Thymus (tissue), 11 donors: ENCODE results near the gene QPRT. TPM values are rescaled to one million over a fixed set of nuclear protein-coding genes. Genes with fewer than 3 reads are reported as not detected.
"Not testable (repeated sequence)": the region's sequence is repeated elsewhere in the genome, so short reads cannot be mapped to it uniquely, and the experiment has no call there.

ENCODE experiments used
- DNase-seq, 9 donors: peaks; one replicate each; pipeline ENCODE4 v3.0.0-alpha.2; 2013; ENCODE audit warnings: low spot score in 9 of 9, low read depth in 6 of 9, missing footprints in 1 of 9
- H3K27ac ChIP-seq, 2 donors: one replicate each; pipeline ENCODE4 v1.5.1; 2013; ENCODE audit warnings: control low read depth in 1 of 2, low read depth in 1 of 2, low read length in 1 of 2, mild to moderate bottlenecking in 1 of 2, moderate library complexity in 1 of 2
- H3K27me3 ChIP-seq, 2 donors: one replicate each; pipeline ENCODE4 v1.5.1; 2013; ENCODE audit warnings: low read length in 1 of 2; ENCODE audit not compliant: control insufficient read depth in 2 of 2, insufficient read depth in 1 of 2
- H3K36me3 ChIP-seq, 2 donors: one replicate each; pipeline ENCODE4 v1.5.1; 2013; ENCODE audit warnings: low read length in 1 of 2, mild to moderate bottlenecking in 1 of 2, moderate library complexity in 1 of 2; ENCODE audit not compliant: control insufficient read depth in 2 of 2, insufficient read depth in 2 of 2
- H3K4me1 ChIP-seq, 2 donors: one replicate each; pipeline ENCODE4 v1.5.1; 2013; ENCODE audit warnings: low read length in 2 of 2; ENCODE audit not compliant: control insufficient read depth in 2 of 2, insufficient read depth in 2 of 2
- H3K4me3 ChIP-seq, 2 donors: one replicate each; pipeline ENCODE4 v1.5.1; 2013; ENCODE audit warnings: low read length in 2 of 2, control low read depth in 1 of 2, mild to moderate bottlenecking in 1 of 2
- H3K9me3 ChIP-seq, 2 donors: one replicate each; pipeline ENCODE4 v1.5.1; 2013; ENCODE audit warnings: low read length in 1 of 2, mild to moderate bottlenecking in 1 of 2; ENCODE audit not compliant: control insufficient read depth in 2 of 2, insufficient read depth in 1 of 2
- WGBS: extraction: QIAGEN DNeasy Blood & Tissue Kit; methylation state at CpG from one replicate; pipeline ENCODE4 v1.1.7; 2013; 5-methylcytosine and 5-hydroxymethylcytosine counted together
- polyA plus RNA-seq: library from polyadenylated mRNA; stranded (reverse); fragments of 200-250 nt; gene quantifications from one replicate; pipeline ENCODE4 v1.2.3, GENCODE V29; 2013
- total RNA-seq: library from RNA; stranded (reverse); fragments of 120-200 nt; gene quantifications from one replicate; pipeline ENCODE4 v1.2.4, GENCODE V29; 2013
- donor health status: healthy.

Gene QPRT
- total and polyA plus RNA-seq, 2 donors: 8.6 to 16.9 TPM

DNA sequence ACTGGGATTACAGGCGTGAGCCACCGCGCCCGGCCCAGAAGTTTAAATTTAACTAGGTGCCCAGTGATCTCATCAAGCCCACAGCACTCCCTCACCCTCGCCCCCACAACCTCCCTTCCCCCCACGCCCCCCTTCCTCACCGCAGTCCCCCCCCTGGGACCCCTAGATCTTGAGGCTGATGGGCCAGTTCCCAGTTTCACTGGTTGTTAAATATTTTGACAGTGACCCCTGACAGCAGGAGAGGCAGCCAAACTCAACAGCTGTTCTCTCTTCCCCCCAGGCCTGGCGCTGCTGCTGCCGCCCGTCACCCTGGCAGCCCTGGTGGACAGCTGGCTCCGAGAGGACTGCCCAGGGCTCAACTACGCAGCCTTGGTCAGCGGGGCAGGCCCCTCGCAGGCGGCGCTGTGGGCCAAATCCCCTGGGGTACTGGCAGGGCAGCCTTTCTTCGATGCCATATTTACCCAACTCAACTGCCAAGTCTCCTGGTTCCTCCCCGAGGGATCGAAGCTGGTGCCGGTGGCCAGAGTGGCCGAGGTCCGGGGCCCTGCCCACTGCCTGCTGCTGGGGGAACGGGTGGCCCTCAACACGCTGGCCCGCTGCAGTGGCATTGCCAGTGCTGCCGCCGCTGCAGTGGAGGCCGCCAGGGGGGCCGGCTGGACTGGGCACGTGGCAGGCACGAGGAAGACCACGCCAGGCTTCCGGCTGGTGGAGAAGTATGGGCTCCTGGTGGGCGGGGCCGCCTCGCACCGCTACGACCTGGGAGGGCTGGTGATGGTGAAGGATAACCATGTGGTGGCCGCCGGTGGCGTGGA lies 15.6 kb downstream of the QPRT start:
- peaks cover 2 to 25% of the 10 kb centered on the region in 2 donors for H3K9me3 ChIP-seq
- WGBS: 96% methylated on average over 41 of the region's 41 CpGs
- H3K36me3 ChIP-seq: peaks cover 0 to 2% of the 10 kb centered on the region in 2 donors
- no peaks in the 10 kb centered on the region for H3K27me3 ChIP-seq
- H3K4me1 ChIP-seq: peaks cover 0 to 6% of the 10 kb centered on the region in 2 donors
- H3K27ac ChIP-seq: no peak overlapping the region
- no peak for DNase-seq
- H3K4me3 ChIP-seq: no peak overlapping the region

- not testable (repeated sequence) for H3K27ac ChIP-seq, DNase-seq, H3K4me3 ChIP-seq, H3K27me3 ChIP-seq, H3K36me3 ChIP-seq, H3K4me1 ChIP-seq
- WGBS: 99% methylated on average over 3 of the region's 3 CpGs
- H3K9me3 ChIP-seq: peaks cover 2 to 33% of the 10 kb centered on the region in 2 donors
Measured at GRCh38 chr16:29695675-29696074, 16.7 kb downstream of the QPRT start.

DNA sequence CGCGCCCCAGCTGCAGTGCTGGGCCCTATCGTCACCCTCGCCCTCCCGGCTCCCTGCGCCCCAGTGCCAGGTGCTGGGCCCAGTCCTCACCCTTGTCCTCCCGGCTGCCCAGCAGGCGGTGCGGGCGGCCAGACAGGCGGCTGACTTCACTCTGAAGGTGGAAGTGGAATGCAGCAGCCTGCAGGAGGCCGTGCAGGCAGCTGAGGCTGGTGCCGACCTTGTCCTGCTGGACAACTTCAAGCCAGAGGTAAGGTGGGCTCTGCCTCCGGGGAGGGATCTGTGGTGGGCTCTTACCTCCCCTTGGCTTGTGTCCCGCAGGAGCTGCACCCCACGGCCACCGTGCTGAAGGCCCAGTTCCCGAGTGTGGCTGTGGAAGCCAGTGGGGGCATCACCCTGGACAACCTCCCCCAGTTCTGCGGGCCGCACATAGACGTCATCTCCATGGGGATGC lies 17.9 kb downstream of the QPRT start:
- H3K9me3 ChIP-seq: peaks cover 2 to 33% of the 10 kb centered on the region in 2 donors
- H3K4me3 ChIP-seq: no peak overlapping the region
- peaks cover 6 to 15% of the 10 kb centered on the region in 2 donors for H3K4me1 ChIP-seq
- DNase-seq: no peak
- no peaks in the 10 kb centered on the region for H3K27me3 ChIP-seq
- H3K36me3 ChIP-seq: peaks cover 0 to 2% of the 10 kb centered on the region in 2 donors
- 98% methylated on average over 21 of the region's 21 CpGs for WGBS
- no peak overlapping the region for H3K27ac ChIP-seq

DNA sequence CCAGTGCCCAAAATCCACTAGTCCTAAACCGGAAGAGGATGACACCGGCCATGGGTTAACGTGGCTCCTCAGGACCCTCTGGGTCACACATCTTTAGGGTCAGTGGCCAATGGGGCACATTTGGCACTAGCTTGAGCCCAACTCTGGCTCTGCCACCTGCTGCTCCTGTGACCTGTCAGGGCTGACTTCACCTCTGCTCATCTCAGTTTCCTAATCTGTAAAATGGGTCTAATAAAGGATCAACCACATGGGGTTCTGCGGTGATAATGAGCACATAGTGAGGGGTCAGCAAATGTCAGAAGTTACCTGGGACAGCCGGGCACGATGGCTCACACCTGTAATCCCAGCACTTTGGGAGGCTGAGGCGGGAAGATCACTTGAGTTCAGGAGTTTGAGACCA lies 18.4 kb downstream of the QPRT start:
- H3K36me3 ChIP-seq: peaks cover 0 to 2% of the 10 kb centered on the region in 2 donors
- no peak for DNase-seq
- 97% methylated on average over 7 of the region's 7 CpGs for WGBS

GRCh38 chr16:29698042-29698441 lies 19.1 kb downstream of the QPRT start:
- DNase-seq: no peak
- no peak overlapping the region for H3K4me3 ChIP-seq
- peaks cover 12 to 26% of the 10 kb centered on the region in 2 donors for H3K4me1 ChIP-seq
- no peak overlapping the region for H3K27ac ChIP-seq
- WGBS: 93% methylated on average over 2 of the region's 2 CpGs
- H3K36me3 ChIP-seq: peaks cover 0 to 2% of the 10 kb centered on the region in 2 donors
- no peaks in the 10 kb centered on the region for H3K27me3 ChIP-seq
- peaks cover 2 to 31% of the 10 kb centered on the region in 2 donors for H3K9me3 ChIP-seq

More for the DNA sequence above, 18.4 kb downstream of the QPRT start:
- Histone ChIP-seq H3K27me3 (no peaks in the 10 kb centered on the region), H3K9me3 (peaks cover 2 to 31% of the 10 kb centered on the region in 2 donors), H3K27ac (no peak overlapping the region), H3K4me1 (peaks cover 11 to 20% of the 10 kb centered on the region in 2 donors), H3K4me3 (no peak overlapping the region)

DNA sequence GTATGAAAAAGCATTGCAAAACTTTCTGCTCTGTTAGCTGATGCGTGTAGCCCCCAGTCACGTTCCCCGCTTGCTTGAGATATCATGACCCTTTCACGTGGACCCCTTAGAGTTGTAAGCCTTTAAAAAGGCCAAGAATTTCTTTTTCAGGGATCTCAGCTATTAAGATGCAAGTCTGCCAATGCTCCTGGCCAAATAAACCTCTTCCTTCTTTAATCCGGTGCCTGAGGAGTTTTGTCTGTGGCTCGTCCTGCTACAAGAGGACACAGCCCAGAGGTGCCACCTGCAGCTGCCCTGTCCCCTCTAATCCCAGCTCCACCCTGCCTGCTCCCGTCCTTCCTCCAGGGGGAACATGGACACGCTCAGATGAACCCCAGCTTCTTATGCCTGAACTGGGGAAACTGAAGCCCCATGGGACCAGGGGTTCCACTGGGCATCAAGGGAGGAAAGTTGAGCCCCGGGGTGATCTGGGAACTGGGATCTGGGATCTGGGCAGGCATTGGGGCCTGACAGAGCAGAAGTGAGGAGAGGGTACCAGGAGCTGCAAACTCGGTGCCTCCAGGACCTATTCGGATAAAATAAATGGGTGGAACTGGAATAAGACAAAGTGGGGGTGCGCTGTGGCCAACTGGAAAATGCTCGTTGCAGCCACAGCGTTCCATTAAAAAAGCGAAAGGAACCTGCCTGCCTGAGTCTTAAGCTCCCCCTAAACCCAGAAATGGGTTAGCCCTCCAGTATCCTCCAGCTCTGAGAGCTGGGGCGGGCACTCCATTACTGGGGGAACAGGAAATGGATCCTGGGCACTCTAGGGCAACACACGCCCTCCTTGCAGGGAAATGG lies 19.7 kb downstream of the QPRT start:
- Histone ChIP-seq H3K4me1 (peaks cover 12 to 30% of the 10 kb centered on the region in 2 donors), H3K36me3 (peaks cover 0 to 2% of the 10 kb centered on the region in 2 donors)
- 97% methylated on average over 17 of the region's 17 CpGs for WGBS

GRCh38 chr16:29699324-29700219 lies 20.6 kb downstream of the QPRT start:
- no peak for DNase-seq
- Histone ChIP-seq H3K4me3 (no peak overlapping the region), H3K36me3 (peaks cover 0 to 2% of the 10 kb centered on the region in 2 donors), H3K4me1 (peaks cover 12 to 30% of the 10 kb centered on the region in 2 donors), H3K27ac (no peak overlapping the region), H3K27me3 (no peaks in the 10 kb centered on the region), H3K9me3 (peaks cover 2 to 31% of the 10 kb centered on the region in 2 donors)
- WGBS: 82% methylated on average over 11 of the region's 11 CpGs

More for the DNA sequence above, 19.7 kb downstream of the QPRT start:
- Histone ChIP-seq H3K27me3 (no peaks in the 10 kb centered on the region), H3K27ac (no peak overlapping the region), H3K4me3 (no peak overlapping the region), H3K9me3 (peaks cover 2 to 31% of the 10 kb centered on the region in 2 donors)
- DNase-seq: no peak

- Histone ChIP-seq H3K36me3 (peaks cover 0 to 2% of the 10 kb centered on the region in 2 donors), H3K27me3 (no peaks in the 10 kb centered on the region), H3K27ac (no peak overlapping the region), H3K4me1 (peaks cover 12 to 30% of the 10 kb centered on the region in 2 donors), H3K4me3 (no peak overlapping the region), H3K9me3 (peaks cover 2 to 31% of the 10 kb centered on the region in 2 donors)
- WGBS: 31% methylated on average over 14 of the region's 14 CpGs
- DNase-seq: peak in 6 of 9 donors; percentile 32 to 80 (median 63)
Measured at GRCh38 chr16:29700253-29700987, 21.4 kb downstream of the QPRT start.
